SK-N-SH (cell line): Measurements from ENCODE around the gene PODXL2. TPM values are rescaled to one million over a fixed set of nuclear protein-coding genes. Genes with fewer than 3 reads are reported as not detected.

Experiments
- CTCF ChIA-PET: fragments of 300-600, 350-600 bp; formaldehyde crosslinking; extraction: SDS; loops from one replicate; lab custom pipeline; 2021; lab: Yijun Ruan, JAX
- POLR2A ChIA-PET: fragments of 350-600 bp; sonication (Branson Sonifier 250); formaldehyde crosslinking; extraction: SDS; loops from one replicate; lab custom pipeline; 2020; ENCODE audit warnings: antibody characterized with exemption, inconsistent platforms; lab: Yijun Ruan, JAX
- DNase-seq: peaks from one replicate; pipeline ENCODE4 v3.0.0; 2012
- H2AFZ ChIP-seq: fragments of 200-600 bp; sonication (generic); 2 replicates; pipeline ENCODE4 v1.8.1; 2016; ENCODE audit warnings: antibody characterized with exemption, mild to moderate bottlenecking, low read depth
- H3F3A ChIP-seq: fragments of 200-600 bp; sonication (generic); replicated peaks from 2 replicates; pipeline ENCODE3; 2016; ENCODE audit warnings: antibody characterized with exemption, mild to moderate bottlenecking; ENCODE audit not compliant: insufficient read depth
- H3K27ac ChIP-seq, 2 experiments: fragments of 200-500 bp in 1 of 2; fragments of 200-600 bp in 1 of 2; sonication (Bioruptor generic) in 1 of 2; sonication (generic), shearing (Covaris generic) in 1 of 2; 2 replicates each; pipeline versions ENCODE4 v1.5.1 to v1.6.1; 2014 to 2016; ENCODE audit warnings: low read depth in 2 of 2, inconsistent platforms in 1 of 2, low read length in 1 of 2, mild to moderate bottlenecking in 1 of 2, mixed read lengths in 1 of 2
- H3K27me3 ChIP-seq: fragments of 200-600 bp; sonication (generic), shearing (Covaris generic); 2 replicates; pipeline ENCODE4 v1.6.1; 2016; ENCODE audit warnings: mixed run types; ENCODE audit not compliant: insufficient read depth
- H3K36me3 ChIP-seq, 2 experiments: fragments of 200-500 bp in 1 of 2; fragments of 200-600 bp in 1 of 2; sonication (Bioruptor generic) in 1 of 2; sonication (generic) in 1 of 2; replicated peaks in 1 of 2; 2 replicates each; pipeline versions ENCODE3 to v1.5.1; 2014 to 2016; ENCODE audit warnings: low read length in 1 of 2, mild to moderate bottlenecking in 1 of 2; ENCODE audit not compliant: insufficient read depth in 2 of 2, control insufficient read depth in 1 of 2
- H3K4me1 ChIP-seq, 2 experiments: fragments of 200-500 bp in 1 of 2; fragments of 200-600 bp in 1 of 2; sonication (Bioruptor generic) in 1 of 2; sonication (generic), shearing (Covaris generic) in 1 of 2; 2 replicates each; pipeline versions ENCODE4 v1.5.1 to v1.6.1; 2014 to 2016; ENCODE audit warnings: low read depth in 1 of 2, low read length in 1 of 2, mixed run types in 1 of 2; ENCODE audit not compliant: insufficient read depth in 2 of 2, control insufficient read depth in 1 of 2
- H3K4me2 ChIP-seq: fragments of 200-600 bp; sonication (generic), shearing (Covaris generic); 2 replicates; pipeline ENCODE4 v1.6.1; 2017; ENCODE audit warnings: mixed run types
- H3K4me3 ChIP-seq, 2 experiments: fragments of 200-500 bp in 1 of 2; fragments of 200-600 bp in 1 of 2; sonication (Bioruptor generic) in 1 of 2; sonication (generic), shearing (Covaris generic) in 1 of 2; 2 replicates each; pipeline versions ENCODE4 v1.5.1 to v1.8.1; 2014 to 2016; ENCODE audit warnings: low read depth in 2 of 2, inconsistent platforms in 1 of 2, low read length in 1 of 2, mild to moderate bottlenecking in 1 of 2, mixed read lengths in 1 of 2, moderate library complexity in 1 of 2
- H3K79me2 ChIP-seq: fragments of 200-600 bp; sonication (generic); 2 replicates; pipeline ENCODE4 v1.8.1; 2017; ENCODE audit warnings: mild to moderate bottlenecking; ENCODE audit not compliant: insufficient read depth
- H3K9ac ChIP-seq: fragments of 200-600 bp; sonication (generic); 2 replicates; pipeline ENCODE4 v1.6.1; 2017; ENCODE audit warnings: mixed run types
- H3K9me2 ChIP-seq: fragments of 200-600 bp; sonication (generic); 2 replicates; pipeline ENCODE4 v1.6.1; 2017; ENCODE audit warnings: mixed run types
- H3K9me3 ChIP-seq: fragments of 200-600 bp; sonication (generic); 2 replicates; pipeline ENCODE4 v1.6.1; 2017; ENCODE audit warnings: mixed run types, mild to moderate bottlenecking, moderate library complexity
- H4K20me1 ChIP-seq: fragments of 200-600 bp; sonication (generic); 2 replicates; pipeline ENCODE4 v1.6.1; 2017; ENCODE audit warnings: mild to moderate bottlenecking, mixed run types; ENCODE audit not compliant: insufficient read depth
- CHD2 ChIP-seq: fragments of 150-350 bp; IDR thresholded peaks from 2 replicates; pipeline ENCODE4 v1.6.1; 2018; ENCODE audit warnings: low read length; ENCODE audit not compliant: partially characterized antibody
- FOSL2 ChIP-seq: IDR thresholded peaks from 2 replicates; pipeline ENCODE4 v1.4.0; 2012; ENCODE audit warnings: low read depth, mild to moderate bottlenecking, moderate library complexity, borderline replicate concordance
- FOXJ3 ChIP-seq: sonication (generic); formaldehyde crosslinking; IDR thresholded peaks from 2 replicates; pipeline ENCODE4 v1.5.1; 2020; ENCODE audit warnings: mild to moderate bottlenecking, missing genetic modification reagents
- GABPA ChIP-seq: IDR thresholded peaks from 2 replicates; pipeline ENCODE4 v1.4.0; 2012; ENCODE audit warnings: low read depth, mild to moderate bottlenecking
- MXI1 ChIP-seq: IDR thresholded peaks from 2 replicates; pipeline ENCODE4 v1.6.1; 2012; ENCODE audit warnings: mild to moderate bottlenecking, low read depth, low read length, improper control_type of control experiment
- POLR2AphosphoS5 ChIP-seq: IDR thresholded peaks from 2 replicates; pipeline ENCODE4 v1.6.1; 2012; ENCODE audit warnings: low read depth, low read length
- RAD21 ChIP-seq: IDR thresholded peaks from 2 replicates; pipeline ENCODE4 v1.6.1; 2012; ENCODE audit warnings: mild to moderate bottlenecking, low read length
- RCOR1 ChIP-seq: fragments of 150-350 bp; IDR thresholded peaks from 2 replicates; pipeline ENCODE4 v1.6.1; 2017; ENCODE audit warnings: antibody characterized with exemption, low read length
- RFX5 ChIP-seq: IDR thresholded peaks from 2 replicates; pipeline ENCODE4 v1.6.1; 2012; ENCODE audit warnings: mild to moderate bottlenecking, improper control_type of control experiment, low read length
- RXRA ChIP-seq: IDR thresholded peaks from 2 replicates; pipeline ENCODE4 v1.4.0; 2012; ENCODE audit warnings: low read depth, mild to moderate bottlenecking, borderline replicate concordance
- SIN3A ChIP-seq: IDR thresholded peaks from 2 replicates; pipeline ENCODE4 v1.6.1; 2012; ENCODE audit warnings: low read depth, mild to moderate bottlenecking, low read length, moderate library complexity, borderline replicate concordance
- SMC3 ChIP-seq: IDR thresholded peaks from 2 replicates; pipeline ENCODE4 v1.6.1; 2012; ENCODE audit warnings: low read depth, low read length, improper control_type of control experiment
- TAF1 ChIP-seq: IDR thresholded peaks from 2 replicates; pipeline ENCODE4 v1.6.1; 2012; ENCODE audit warnings: low read depth, mild to moderate bottlenecking, low read length, moderate library complexity, borderline replicate concordance
- TCF12 ChIP-seq: IDR thresholded peaks from 2 replicates; pipeline ENCODE4 v1.4.0; 2012
- TEAD4 ChIP-seq: IDR thresholded peaks from 2 replicates; pipeline ENCODE4 v1.4.0; 2012; ENCODE audit warnings: mild to moderate bottlenecking, borderline replicate concordance; ENCODE audit not compliant: insufficient read depth
- USF2 ChIP-seq: fragments of 150-350 bp; IDR thresholded peaks from 2 replicates; pipeline ENCODE4 v1.6.1; 2017; ENCODE audit warnings: antibody characterized with exemption, low read length, low read depth, borderline replicate concordance
- YY1 ChIP-seq: IDR thresholded peaks from 2 replicates; pipeline ENCODE4 v1.4.0; 2012; ENCODE audit warnings: low read depth, mild to moderate bottlenecking
- WGBS: methylation state at CpG from one replicate; pipeline ENCODE4 v1.1.6; 2017; ENCODE audit warnings: low lambda C conversion rate; 5-methylcytosine and 5-hydroxymethylcytosine counted together
- polyA plus RNA-seq, 3 experiments: library from polyadenylated mRNA; depleted of rRNA; stranded (reverse); fragments of >200 nt; gene quantifications; 2 replicates each; pipeline ENCODE4 v1.2.3, GENCODE V29; 2012
- TF ChIP-seq, protein P1 (sequence below): fragments of 200-600 bp; sonication (generic); IDR thresholded peaks from 2 replicates; pipeline ENCODE4 v1.6.1; 2017; ENCODE audit warnings: antibody characterized with exemption, mild to moderate bottlenecking, moderate library complexity
- TF ChIP-seq, protein P2 (sequence below): IDR thresholded peaks from 2 replicates; pipeline ENCODE4 v1.4.0; 2012; ENCODE audit warnings: low read depth, borderline replicate concordance
- TF ChIP-seq, protein P3 (sequence below): fragments of 150-350 bp; IDR thresholded peaks from 2 replicates; pipeline ENCODE4 v1.6.1; 2016; ENCODE audit warnings: mild to moderate bottlenecking, low read depth, low read length

PODXL2 gene
- polyA plus RNA-seq, 1 of the 3 experiments (the other 2 are of a cell fraction): 27.5 TPM

DNA sequence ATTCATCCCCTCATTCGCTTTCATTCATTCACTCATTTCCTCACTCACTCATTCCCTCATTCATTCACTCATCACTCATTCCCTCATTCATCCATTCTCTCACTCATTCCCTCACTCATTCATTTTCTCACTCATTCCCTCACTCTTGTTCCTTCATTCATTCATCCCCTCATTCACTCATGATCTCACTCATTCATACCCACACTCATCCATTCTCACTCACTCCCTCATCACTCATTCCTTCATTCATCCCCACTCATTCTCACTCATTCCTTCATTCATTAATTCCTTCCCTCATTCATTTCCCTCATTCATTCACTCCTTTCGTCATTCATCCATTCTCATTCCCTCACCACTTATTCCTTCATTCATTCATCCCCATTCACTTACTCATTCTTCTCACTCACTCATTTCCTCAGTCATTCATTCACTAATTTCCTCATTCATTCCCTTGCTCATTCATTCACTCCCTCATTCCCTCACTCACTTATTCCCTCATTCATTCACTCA lies 58.3 kb downstream of the PODXL2 start:
- Histone ChIP-seq H3K4me3 (no peak overlapping the region), H3K27me3 (no peaks in the 10 kb centered on the region), H3K36me3 (no peaks in the 10 kb centered on the region), H4K20me1 (no peaks in the 10 kb centered on the region), H3K9ac (no peak overlapping the region), H3K4me1 (peaks cover 15 to 41% of the 10 kb centered on the region in 2 experiments; a peak in 3 of 4 replicates), H3K9me2 (no peaks in the 10 kb centered on the region), H3K4me2 (no peak overlapping the region), H3K9me3 (no peaks in the 10 kb centered on the region), H3K27ac (no peak overlapping the region), H2AFZ (no peak overlapping the region), H3F3A (peaks cover 8% of the 10 kb centered on the region), H3K79me2 (no peaks in the 10 kb centered on the region)
- ChIA-PET POLR2A (no interaction called here), CTCF (no interaction called here)
- whole genome bisulfite sequencing: 91% methylated on average over 2 of the region's 2 CpGs
- TF ChIP-seq MXI1 (no peak), RAD21 (no peak), SIN3A (no peak), SMC3 (no peak), TCF12 (no peak), RFX5 (no peak), YY1 (no peak), RCOR1 (no peak)
- TF ChIP-seq, protein P1, sequence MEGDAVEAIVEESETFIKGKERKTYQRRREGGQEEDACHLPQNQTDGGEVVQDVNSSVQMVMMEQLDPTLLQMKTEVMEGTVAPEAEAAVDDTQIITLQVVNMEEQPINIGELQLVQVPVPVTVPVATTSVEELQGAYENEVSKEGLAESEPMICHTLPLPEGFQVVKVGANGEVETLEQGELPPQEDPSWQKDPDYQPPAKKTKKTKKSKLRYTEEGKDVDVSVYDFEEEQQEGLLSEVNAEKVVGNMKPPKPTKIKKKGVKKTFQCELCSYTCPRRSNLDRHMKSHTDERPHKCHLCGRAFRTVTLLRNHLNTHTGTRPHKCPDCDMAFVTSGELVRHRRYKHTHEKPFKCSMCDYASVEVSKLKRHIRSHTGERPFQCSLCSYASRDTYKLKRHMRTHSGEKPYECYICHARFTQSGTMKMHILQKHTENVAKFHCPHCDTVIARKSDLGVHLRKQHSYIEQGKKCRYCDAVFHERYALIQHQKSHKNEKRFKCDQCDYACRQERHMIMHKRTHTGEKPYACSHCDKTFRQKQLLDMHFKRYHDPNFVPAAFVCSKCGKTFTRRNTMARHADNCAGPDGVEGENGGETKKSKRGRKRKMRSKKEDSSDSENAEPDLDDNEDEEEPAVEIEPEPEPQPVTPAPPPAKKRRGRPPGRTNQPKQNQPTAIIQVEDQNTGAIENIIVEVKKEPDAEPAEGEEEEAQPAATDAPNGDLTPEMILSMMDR: no peak
- DNase-seq: no peak

- ChIA-PET CTCF (interaction anchor here (1.3 to 5.1 kb wide), 2 partner anchors 97 to 283 kb away, joined by 4 to 29 read pairs; partner anchors contain the start of gene TPRA1), POLR2A (no interaction called here)
- no peak overlapping the region for H2AFZ ChIP-seq
- no peak for DNase-seq
- H4K20me1 ChIP-seq: no peaks in the 10 kb centered on the region
- no peak overlapping the region for H3K4me2 ChIP-seq
- peak overlapping the region in 1 of 2 experiments; percentile 60; a peak in 1 of 4 replicates for H3K27ac ChIP-seq
- no peaks in the 10 kb centered on the region for H3K79me2 ChIP-seq
- H3K9me2 ChIP-seq: no peaks in the 10 kb centered on the region
- H3F3A ChIP-seq: peaks cover 8% of the 10 kb centered on the region
- WGBS: 59% methylated on average over 2 of the region's 2 CpGs
- no peak overlapping the region for H3K4me3 ChIP-seq
- no peaks in the 10 kb centered on the region for H3K9me3 ChIP-seq
- H3K27me3 ChIP-seq: no peaks in the 10 kb centered on the region
- no peak overlapping the region for H3K9ac ChIP-seq
- TF ChIP-seq, protein P2, sequence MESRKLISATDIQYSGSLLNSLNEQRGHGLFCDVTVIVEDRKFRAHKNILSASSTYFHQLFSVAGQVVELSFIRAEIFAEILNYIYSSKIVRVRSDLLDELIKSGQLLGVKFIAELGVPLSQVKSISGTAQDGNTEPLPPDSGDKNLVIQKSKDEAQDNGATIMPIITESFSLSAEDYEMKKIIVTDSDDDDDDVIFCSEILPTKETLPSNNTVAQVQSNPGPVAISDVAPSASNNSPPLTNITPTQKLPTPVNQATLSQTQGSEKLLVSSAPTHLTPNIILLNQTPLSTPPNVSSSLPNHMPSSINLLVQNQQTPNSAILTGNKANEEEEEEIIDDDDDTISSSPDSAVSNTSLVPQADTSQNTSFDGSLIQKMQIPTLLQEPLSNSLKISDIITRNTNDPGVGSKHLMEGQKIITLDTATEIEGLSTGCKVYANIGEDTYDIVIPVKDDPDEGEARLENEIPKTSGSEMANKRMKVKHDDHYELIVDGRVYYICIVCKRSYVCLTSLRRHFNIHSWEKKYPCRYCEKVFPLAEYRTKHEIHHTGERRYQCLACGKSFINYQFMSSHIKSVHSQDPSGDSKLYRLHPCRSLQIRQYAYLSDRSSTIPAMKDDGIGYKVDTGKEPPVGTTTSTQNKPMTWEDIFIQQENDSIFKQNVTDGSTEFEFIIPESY: no peak
- TF ChIP-seq RXRA (no peak), TEAD4 (no peak), TAF1 (no peak), FOSL2 (no peak), POLR2AphosphoS5 (no peak), RCOR1 (no peak), FOXJ3 (CRISPR knock-in tag) (no peak), USF2 (no peak), CHD2 (no peak), SMC3 (no peak), GABPA (no peak), TCF12 (no peak)
- TF ChIP-seq, protein P3, sequence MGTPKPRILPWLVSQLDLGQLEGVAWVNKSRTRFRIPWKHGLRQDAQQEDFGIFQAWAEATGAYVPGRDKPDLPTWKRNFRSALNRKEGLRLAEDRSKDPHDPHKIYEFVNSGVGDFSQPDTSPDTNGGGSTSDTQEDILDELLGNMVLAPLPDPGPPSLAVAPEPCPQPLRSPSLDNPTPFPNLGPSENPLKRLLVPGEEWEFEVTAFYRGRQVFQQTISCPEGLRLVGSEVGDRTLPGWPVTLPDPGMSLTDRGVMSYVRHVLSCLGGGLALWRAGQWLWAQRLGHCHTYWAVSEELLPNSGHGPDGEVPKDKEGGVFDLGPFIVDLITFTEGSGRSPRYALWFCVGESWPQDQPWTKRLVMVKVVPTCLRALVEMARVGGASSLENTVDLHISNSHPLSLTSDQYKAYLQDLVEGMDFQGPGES: no peak
- TF ChIP-seq, protein P1: no peak
- peaks cover 15 to 41% of the 10 kb centered on the region in 2 experiments; a peak in 3 of 4 replicates for H3K4me1 ChIP-seq
- no peaks in the 10 kb centered on the region for H3K36me3 ChIP-seq
These were observed 59.0 kb downstream of the PODXL2 start for GRCh38 chr3:127688022-127688415.
